K562 (cell line): Measurements from ENCODE around the gene CPEB1. TPM values are rescaled to one million over a fixed set of nuclear protein-coding genes. Genes with fewer than 3 reads are reported as not detected.

ENCODE experiments used
- ATAC-seq: fragments of 200-7000 bp; cut with Tn5 transposase; 3 replicates; pipeline ENCODE4 v1.9.1; 2020; ENCODE audit warnings: moderate library complexity
- BruUV-seq: library from RNA; stranded (reverse); fragments of 400-500 nt; replicated peaks from 2 replicates; lab custom pipeline; 2021; lab: Mats Ljungman, UMichigan
- CTCF ChIA-PET: fragments of 300-600 bp; formaldehyde crosslinking; extraction: SDS; loops from one replicate; lab custom pipeline; 2021; ENCODE audit warnings: low intra/inter-chr PET ratio; lab: Yijun Ruan, JAX
- POLR2A ChIA-PET: fragments of 300-600, 350-650 bp; sonication (Branson Sonifier 250); formaldehyde crosslinking; extraction: SDS; loops from one replicate; lab custom pipeline; 2021; ENCODE audit warnings: antibody characterized with exemption, inconsistent platforms; lab: Yijun Ruan, JAX
- DNase-seq, 4 experiments: peaks; one replicate each; pipeline versions ENCODE4 v3.0.0 to v3.0.0-alpha.2; 2011 to 2018; ENCODE audit warnings: low spot score in 3 of 4, mixed read lengths in 3 of 4; ENCODE audit errors: extremely low read depth in 1 of 4
- FAIRE-seq: peaks from 2 replicates; lab custom pipeline; 2011; peaks lifted over from hg19 to GRCh38; lab: Jason Lieb, UNC
- H2AFZ ChIP-seq: 2 replicates; pipeline ENCODE4 v1.6.0; 2011; ENCODE audit warnings: low read depth, low read length, control low read depth, inconsistent platforms
- H3K27ac ChIP-seq: fragments of 200-600 bp; 3 replicates; pipeline ENCODE4 v1.8.0; 2011; ENCODE audit warnings: low read depth, mild to moderate bottlenecking, control low read depth, inconsistent platforms, low read length, moderate library complexity, mixed read lengths; ENCODE audit errors: extremely low read depth
- H3K27me3 ChIP-seq, 2 experiments: fragments of 300-600 bp in 1 of 2; 2 replicates in 1 of 2; 3 replicates in 1 of 2; pipeline versions ENCODE4 v1.6.0 to v1.8.0; 2011; ENCODE audit warnings: inconsistent platforms in 2 of 2, low read length in 2 of 2, mild to moderate bottlenecking in 1 of 2, mixed read lengths in 1 of 2, moderate library complexity in 1 of 2; ENCODE audit not compliant: control insufficient read depth in 2 of 2, insufficient read depth in 2 of 2
- H3K36me3 ChIP-seq: fragments of 300-600 bp; 3 replicates; pipeline ENCODE4 v1.8.0; 2011; ENCODE audit warnings: mild to moderate bottlenecking, low read length, inconsistent platforms; ENCODE audit not compliant: control insufficient read depth, insufficient read depth
- H3K4me1 ChIP-seq, 2 experiments: fragments of 200-600 bp in 1 of 2; replicated peaks in 1 of 2; 2 replicates in 1 of 2; 3 replicates in 1 of 2; pipeline versions ENCODE4 v1.5.1 to v1.8.0; 2011; ENCODE audit warnings: inconsistent platforms in 2 of 2, low read length in 2 of 2, mild to moderate bottlenecking in 1 of 2, mixed read lengths in 1 of 2, moderate library complexity in 1 of 2; ENCODE audit not compliant: control insufficient read depth in 2 of 2, insufficient read depth in 2 of 2
- H3K4me2 ChIP-seq: 2 replicates; pipeline ENCODE4 v1.6.1; 2011; ENCODE audit warnings: low read length, control low read depth, inconsistent platforms, mixed read lengths; ENCODE audit not compliant: insufficient read depth
- H3K4me3 ChIP-seq: fragments of 200-600 bp; sonication (generic), shearing (Covaris generic); 2 replicates; pipeline ENCODE4 v1.5.1; 2016; ENCODE audit warnings: control low read depth, inconsistent platforms
- H3K79me2 ChIP-seq: fragments of 200-600 bp; 3 replicates; pipeline ENCODE4 v1.8.0; 2011; ENCODE audit warnings: low read length, inconsistent platforms; ENCODE audit not compliant: control insufficient read depth, insufficient read depth
- H3K9ac ChIP-seq, 2 experiments: 2 replicates each; pipeline versions ENCODE4 v1.6.0 to v1.6.1; 2011; ENCODE audit warnings: low read depth in 2 of 2, low read length in 2 of 2, control low read depth in 1 of 2, inconsistent platforms in 1 of 2, mild to moderate bottlenecking in 1 of 2, mixed read lengths in 1 of 2; ENCODE audit not compliant: insufficient read depth in 1 of 2
- H3K9me1 ChIP-seq: one replicate; pipeline ENCODE4 v1.6.0; 2011; ENCODE audit warnings: inconsistent platforms, mild to moderate bottlenecking, low read length, moderate library complexity; ENCODE audit not compliant: control insufficient read depth, insufficient read depth
- H3K9me3 ChIP-seq: replicated peaks from 2 replicates; pipeline ENCODE4 v1.5.1; 2011; ENCODE audit warnings: low read depth, low read length, inconsistent platforms; ENCODE audit not compliant: control insufficient read depth, insufficient read depth
- H4K20me1 ChIP-seq: replicated peaks from 2 replicates; pipeline ENCODE4 v1.6.1; 2011; ENCODE audit warnings: low read length, inconsistent platforms, mixed read lengths; ENCODE audit not compliant: control insufficient read depth, insufficient read depth
- ARID3A ChIP-seq: IDR thresholded peaks from 2 replicates; pipeline ENCODE4 v1.6.1; 2012; ENCODE audit warnings: low read depth, low read length, improper control_type of control experiment, borderline replicate concordance
- ATF4 ChIP-seq: fragments of 450-650 bp; formaldehyde crosslinking; IDR thresholded peaks from 2 replicates; pipeline ENCODE4 v1.4.0; 2022; ENCODE audit warnings: mild to moderate bottlenecking, moderate library complexity
- ATF7 ChIP-seq: fragments of 450-650 bp; IDR thresholded peaks from 2 replicates; pipeline ENCODE4 v1.7.1; 2014; ENCODE audit warnings: mild to moderate bottlenecking, moderate library complexity
- BMI1 ChIP-seq: fragments of 150-350 bp; IDR thresholded peaks from 2 replicates; pipeline ENCODE4 v1.6.1; 2014; ENCODE audit warnings: low read length
- BRD4 ChIP-seq: fragments of 200-600 bp; sonication (generic); IDR thresholded peaks from 2 replicates; pipeline ENCODE4 v1.6.1; 2017; ENCODE audit warnings: inconsistent platforms
- FOXA1 ChIP-seq: fragments of 450-650 bp; IDR thresholded peaks from 2 replicates; pipeline ENCODE4 v1.6.1; 2016; ENCODE audit warnings: mild to moderate bottlenecking, borderline replicate concordance
- HDAC8 ChIP-seq: fragments of 450-650 bp; IDR thresholded peaks from 2 replicates; pipeline ENCODE4 v1.6.1; 2016; ENCODE audit warnings: mild to moderate bottlenecking, missing genetic modification characterization, moderate library complexity, missing compliant biosample characterization
- MYBL2 ChIP-seq, 2 experiments: fragments of 450-650 bp in 1 of 2; sonication (generic) in 1 of 2; formaldehyde crosslinking in 1 of 2; IDR thresholded peaks; 2 replicates each; pipeline versions ENCODE4 v1.6.1 to v1.8.1; 2017 to 2022; ENCODE audit warnings: borderline replicate concordance in 1 of 2, inconsistent platforms in 1 of 2, low read depth in 1 of 2, mild to moderate bottlenecking in 1 of 2, missing genetic modification reagents in 1 of 2, moderate library complexity in 1 of 2
- NCOA6 ChIP-seq: fragments of 450-650 bp; IDR thresholded peaks from 2 replicates; pipeline ENCODE4 v1.6.1; 2017; ENCODE audit warnings: mild to moderate bottlenecking
- NFYB ChIP-seq: IDR thresholded peaks from 2 replicates; pipeline ENCODE4 v1.6.1; 2011; ENCODE audit warnings: mild to moderate bottlenecking, moderate library complexity; ENCODE audit not compliant: insufficient read length; ENCODE audit errors: extremely low read depth
- PREB ChIP-seq: sonication (generic); formaldehyde crosslinking; IDR thresholded peaks from 2 replicates; pipeline ENCODE4 v1.8.1; 2023; ENCODE audit warnings: mild to moderate bottlenecking, missing genetic modification reagents
- RAD21 ChIP-seq, 2 experiments: fragments of 250-450 bp in 1 of 2; fragments of 450-650 bp in 1 of 2; sonication (Bioruptor Pico) in 1 of 2; formaldehyde crosslinking in 1 of 2; IDR thresholded peaks in 1 of 2; conservative IDR thresholded peaks in 1 of 2; 2 replicates each; pipeline versions ENCODE4 v1.4.0 to v1.8.0; 2020 to 2022; ENCODE audit warnings: mild to moderate bottlenecking in 2 of 2, moderate library complexity in 1 of 2
- SRF ChIP-seq, 2 experiments: fragments of 250-450, 450-650 bp in 1 of 2; sonication (Bioruptor Pico) in 1 of 2; sonication (generic) in 1 of 2; formaldehyde crosslinking; IDR thresholded peaks; 2 replicates each; pipeline versions ENCODE4 v1.5.0 to v1.5.1; 2020 to 2022; ENCODE audit warnings: mild to moderate bottlenecking in 1 of 2, missing genetic modification reagents in 1 of 2
- THAP7 ChIP-seq: fragments of 250-450 bp; sonication (Bioruptor Pico); IDR thresholded peaks from 2 replicates; pipeline ENCODE4 v1.5.0; 2021
- U2AF2 ChIP-seq: fragments of 200-400 bp; formaldehyde crosslinking; optimal IDR thresholded peaks from 2 replicates; pipeline ENCODE3; 2017; ENCODE audit warnings: low read depth, mild to moderate bottlenecking, low read length
- ZNF165 ChIP-seq: fragments of 250-450 bp; sonication (Bioruptor Pico); IDR thresholded peaks from 2 replicates; pipeline ENCODE4 v1.4.0; 2020; ENCODE audit warnings: borderline replicate concordance
- ZNF3 ChIP-seq: fragments of 250-450 bp; sonication (Bioruptor Pico); IDR thresholded peaks from 2 replicates; pipeline ENCODE4 v1.5.0; 2021; ENCODE audit warnings: mild to moderate bottlenecking, moderate library complexity
- ZNF444 ChIP-seq: fragments of 250-450 bp; sonication (Bioruptor Pico); IDR thresholded peaks from 2 replicates; pipeline ENCODE4 v1.4.0; 2020; ENCODE audit warnings: mild to moderate bottlenecking, moderate library complexity
- ZNF75A ChIP-seq: fragments of 450-650 bp; formaldehyde crosslinking; IDR thresholded peaks from 2 replicates; pipeline ENCODE4 v1.4.0; 2020; ENCODE audit warnings: mild to moderate bottlenecking
- WGBS: fragments of 100-300 bp; shearing (Covaris generic); methylation state at CpG from one replicate; pipeline ENCODE4 v1.1.6; 2016; ENCODE audit warnings: low coverage, mixed read lengths; ENCODE audit not compliant: insufficient coverage; ENCODE audit errors: missing lambda C conversion rate; 5-methylcytosine and 5-hydroxymethylcytosine counted together
- in situ Hi-C: fragments of 300-500 bp; cut with MboI; formaldehyde crosslinking; loops from 4 replicates; pipeline ENCODE4 v1.15.0; 2018; ENCODE audit warnings: inconsistent platforms, mixed read lengths
- intact Hi-C: fragments of 100-400 bp; cut with micrococcal nuclease; formaldehyde crosslinking; loops from 2 replicates; pipeline ENCODE4 v1.14.2; 2022
- polyA plus RNA-seq, 8 experiments: library from polyadenylated mRNA; depleted of rRNA in 4 of 8; stranded (reverse) in 5 of 8; unstranded in 3 of 8; fragments of >200 nt; fragmentation: Nextera tagmentation in 2 of 8; fragmentation: Illumina TruSeq in 1 of 8; extraction: Ambion mirVana in 2 of 8; extraction: Trizol in 1 of 8; gene quantifications; 2 replicates each; pipeline versions ENCODE4 v1.2.1 to v1.2.3, GENCODE V29; 2011 to 2014; ENCODE audit warnings: inconsistent platforms in 1 of 8, missing spikeins in 1 of 8
- total RNA-seq, 7 experiments: library from RNA; depleted of rRNA in 6 of 7; stranded (reverse); fragments of >200 nt in 6 of 7; fragmentation: Illumina TruSeq in 2 of 7; extraction: Trizol in 2 of 7; gene quantifications; 2 replicates each; pipeline versions ENCODE4 v1.2.1 to v1.2.3, GENCODE V29; 2011 to 2021; ENCODE audit warnings: low replicate concordance in 1 of 7

Gene CPEB1
- total and polyA plus RNA-seq, 9 of the 15 experiments (the other 6 are each of a cell fraction or from before 2014, with no cell fraction given), result 2.2 to 13.4 (median 9.7) TPM

GRCh38 chr15:82585072-82585471 lies 62.1 kb downstream of the CPEB1 start:
- Histone ChIP-seq H3K9me3 (no peaks in the 10 kb centered on the region), H3K4me1 (no peaks in the 10 kb centered on the region), H3K36me3 (no peaks in the 10 kb centered on the region), H4K20me1 (no peaks in the 10 kb centered on the region), H3K9me1 (no peaks in the 10 kb centered on the region), H3K27ac (no peak overlapping the region), H3K27me3 (no peaks in the 10 kb centered on the region), H2AFZ (no peak overlapping the region), H3K4me2 (no peak overlapping the region), H3K79me2 (no peaks in the 10 kb centered on the region), H3K4me3 (no peak overlapping the region), H3K9ac (no peak overlapping the region)
- no TSS peak for BruUV-seq
- WGBS, result 48% methylated on average over 3 of the region's 3 CpGs
- DNase-seq (peak in 1 of 4 experiments; percentile 18), ATAC-seq (peak; percentile 81), FAIRE-seq (peak; percentile 59)
- ChIA-PET CTCF (interaction anchor here (0.6 to 1.6 kb wide), 2 partner anchors 415 to 664 kb away, joined by 3 to 14 read pairs; no protein-coding TSS in a partner anchor), POLR2A (no interaction called here)
- intact Hi-C loops, result loop anchor here (2.0 kb wide), 1 partner anchor 416 kb away; no protein-coding TSS in a partner anchor
- in situ Hi-C loops, result no loop called here
- no peak for TF ChIP-seq ZNF444
- TF ChIP-seq ATF7, result peak; percentile 53; the same call in 1 of the 2 replicates
- no peak for TF ChIP-seq ZNF3 (CRISPR knock-in tag)
- no peak for TF ChIP-seq ZNF75A (CRISPR knock-in tag)
- TF ChIP-seq FOXA1, result no peak
- no peak for TF ChIP-seq HDAC8
- no peak for TF ChIP-seq THAP7
- TF ChIP-seq NCOA6, result no peak
- TF ChIP-seq MYBL2 (IDR thresholded peaks at IDR 0.05; ENCODE audit: low read depth), result no peak
- no peak for TF ChIP-seq MYBL2 (CRISPR knock-in tag; IDR thresholded peaks at IDR 0.05; ENCODE audit: borderline replicate concordance)
- no peak for TF ChIP-seq ZNF165
- no peak for TF ChIP-seq PREB
- no peak for TF ChIP-seq ARID3A
- TF ChIP-seq BMI1, result no peak
- peak; percentile 62; the same call in 1 of the 2 replicates for TF ChIP-seq ATF4
- TF ChIP-seq BRD4, result no peak
- no peak for TF ChIP-seq U2AF2
- no peak for TF ChIP-seq SRF (CRISPR knock-in tag; IDR thresholded peaks at IDR 0.05)
- peak; percentile 50 to 60 for TF ChIP-seq RAD21 (CRISPR knock-in tag; conservative IDR thresholded peaks at IDR 0.05 in 1 of 2, IDR thresholded peaks at IDR 0.05 in 1 of 2)
- no peak for TF ChIP-seq NFYB
